ENCODE measurements around the gene TGDS.

GRCh38 chr13:94595001-94595949 lies 677 bp downstream of the TGDS start:
- TF ChIP-seq, protein P1, sequence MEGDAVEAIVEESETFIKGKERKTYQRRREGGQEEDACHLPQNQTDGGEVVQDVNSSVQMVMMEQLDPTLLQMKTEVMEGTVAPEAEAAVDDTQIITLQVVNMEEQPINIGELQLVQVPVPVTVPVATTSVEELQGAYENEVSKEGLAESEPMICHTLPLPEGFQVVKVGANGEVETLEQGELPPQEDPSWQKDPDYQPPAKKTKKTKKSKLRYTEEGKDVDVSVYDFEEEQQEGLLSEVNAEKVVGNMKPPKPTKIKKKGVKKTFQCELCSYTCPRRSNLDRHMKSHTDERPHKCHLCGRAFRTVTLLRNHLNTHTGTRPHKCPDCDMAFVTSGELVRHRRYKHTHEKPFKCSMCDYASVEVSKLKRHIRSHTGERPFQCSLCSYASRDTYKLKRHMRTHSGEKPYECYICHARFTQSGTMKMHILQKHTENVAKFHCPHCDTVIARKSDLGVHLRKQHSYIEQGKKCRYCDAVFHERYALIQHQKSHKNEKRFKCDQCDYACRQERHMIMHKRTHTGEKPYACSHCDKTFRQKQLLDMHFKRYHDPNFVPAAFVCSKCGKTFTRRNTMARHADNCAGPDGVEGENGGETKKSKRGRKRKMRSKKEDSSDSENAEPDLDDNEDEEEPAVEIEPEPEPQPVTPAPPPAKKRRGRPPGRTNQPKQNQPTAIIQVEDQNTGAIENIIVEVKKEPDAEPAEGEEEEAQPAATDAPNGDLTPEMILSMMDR (IDR thresholded peaks at IDR 0.05; ENCODE audit: low read length): no peak
- TF ChIP-seq EZH2 (optimal IDR thresholded peaks at IDR 0.05; ENCODE audit: low read depth, low read length) (no peak), EZH2phosphoT487 (IDR thresholded peaks at IDR 0.05; ENCODE audit: low read length) (no peak)

Data from MM.1S (cell line).